ENCODE results near the gene SYT1.

The SYT1 gene

GRCh38 chr12:79364197-79364596 lies 499.6 kb downstream of the SYT1 start:
- Histone ChIP-seq H3K9me2 (replicated peaks; ENCODE audit: insufficient read depth, low read length) (no peaks in the 10 kb centered on the region), H2AFZ (ENCODE audit: low read depth, low read length, severe bottlenecking) (no peak overlapping the region), H3K27me3 (ENCODE audit: low read length) (no peaks in the 10 kb centered on the region), H3K9me3 (ENCODE audit: insufficient read depth, low read length) (no peaks in the 10 kb centered on the region), H3K27ac (ENCODE audit: low read depth, low read length) (no peak overlapping the region), H4K20me1 (ENCODE audit: low read depth, low read length) (no peaks in the 10 kb centered on the region), H3K79me2 (ENCODE audit: insufficient read depth, low read length) (no peaks in the 10 kb centered on the region), H3K9ac (ENCODE audit: low read length) (no peak overlapping the region), H3K4me3 (ENCODE audit: insufficient read depth, low read length, poor library complexity, severe bottlenecking) (no peak overlapping the region), H3K4me2 (ENCODE audit: low read depth, low read length, poor library complexity, severe bottlenecking) (no peak overlapping the region), H3K36me3 (ENCODE audit: low read length) (no peaks in the 10 kb centered on the region), H3F3A (ENCODE audit: insufficient read depth) (no peaks in the 10 kb centered on the region)
- TF ChIP-seq EZH2phosphoT487 (conservative IDR thresholded peaks at IDR 0.05; ENCODE audit: low read length): no peak
- TF ChIP-seq CTCF (IDR thresholded peaks at IDR 0.05; ENCODE audit: insufficient read depth, low read length, poor library complexity, severe bottlenecking): no peak

- no peaks in the 10 kb centered on the region for H3K27me3 ChIP-seq (ENCODE audit: low read length)
- no peak overlapping the region for H3K9ac ChIP-seq (ENCODE audit: low read length)
- H3K79me2 ChIP-seq (ENCODE audit: insufficient read depth, low read length): no peaks in the 10 kb centered on the region
- no peak overlapping the region for H2AFZ ChIP-seq (ENCODE audit: low read depth, low read length, severe bottlenecking)
- TF ChIP-seq EZH2phosphoT487 (conservative IDR thresholded peaks at IDR 0.05; ENCODE audit: low read length): no peak
- TF ChIP-seq CTCF (IDR thresholded peaks at IDR 0.05; ENCODE audit: insufficient read depth, low read length, poor library complexity, severe bottlenecking): no peak
- no peaks in the 10 kb centered on the region for H3F3A ChIP-seq (ENCODE audit: insufficient read depth)
- H4K20me1 ChIP-seq (ENCODE audit: low read depth, low read length): no peaks in the 10 kb centered on the region
- H3K4me2 ChIP-seq (ENCODE audit: low read depth, low read length, poor library complexity, severe bottlenecking): no peak overlapping the region
- no peak overlapping the region for H3K27ac ChIP-seq (ENCODE audit: low read depth, low read length)
- no peak overlapping the region for H3K4me3 ChIP-seq (ENCODE audit: insufficient read depth, low read length, poor library complexity, severe bottlenecking)
- no peaks in the 10 kb centered on the region for H3K9me3 ChIP-seq (ENCODE audit: insufficient read depth, low read length)
- H3K36me3 ChIP-seq (ENCODE audit: low read length): no peaks in the 10 kb centered on the region
- no peaks in the 10 kb centered on the region for H3K9me2 ChIP-seq (replicated peaks; ENCODE audit: insufficient read depth, low read length)
These were observed 501.8 kb downstream of the SYT1 start for GRCh38 chr12:79366374-79366773.

GRCh38 chr12:79367032-79367589 lies 502.5 kb downstream of the SYT1 start:
- Histone ChIP-seq H3K4me3 (ENCODE audit: insufficient read depth, low read length, poor library complexity, severe bottlenecking) (no peak overlapping the region), H3K27ac (ENCODE audit: low read depth, low read length) (no peak overlapping the region), H3K9ac (ENCODE audit: low read length) (no peak overlapping the region), H3K4me2 (ENCODE audit: low read depth, low read length, poor library complexity, severe bottlenecking) (no peak overlapping the region), H3K27me3 (ENCODE audit: low read length) (no peaks in the 10 kb centered on the region), H3K9me3 (ENCODE audit: insufficient read depth, low read length) (no peaks in the 10 kb centered on the region), H2AFZ (ENCODE audit: low read depth, low read length, severe bottlenecking) (no peak overlapping the region), H3K79me2 (ENCODE audit: insufficient read depth, low read length) (no peaks in the 10 kb centered on the region), H3K36me3 (ENCODE audit: low read length) (no peaks in the 10 kb centered on the region), H3K9me2 (replicated peaks; ENCODE audit: insufficient read depth, low read length) (no peaks in the 10 kb centered on the region), H3F3A (ENCODE audit: insufficient read depth) (no peaks in the 10 kb centered on the region), H4K20me1 (ENCODE audit: low read depth, low read length) (no peaks in the 10 kb centered on the region)
- TF ChIP-seq EZH2phosphoT487 (conservative IDR thresholded peaks at IDR 0.05; ENCODE audit: low read length) (no peak), CTCF (IDR thresholded peaks at IDR 0.05; ENCODE audit: insufficient read depth, low read length, poor library complexity, severe bottlenecking) (no peak)
